HepG2 (cell line): ENCODE results near the gene UBXN2A. TPM values are rescaled to one million over a fixed set of nuclear protein-coding genes. Genes with fewer than 3 reads are reported as not detected.

Experiments
- ADNP ChIP-seq: sonication (generic); formaldehyde crosslinking; IDR thresholded peaks from 2 replicates; pipeline ENCODE4 v1.4.0; 2020; ENCODE audit warnings: missing genetic modification reagents
- ARID3A ChIP-seq: IDR thresholded peaks from 2 replicates; pipeline ENCODE4 v1.6.1; 2012; ENCODE audit warnings: low read depth, low read length, improper control_type of control experiment
- CBX1 ChIP-seq: IDR thresholded peaks from one replicate; pipeline ENCODE4 v1.6.1; 2016; ENCODE audit warnings: antibody characterized with exemption, low read depth
- CBX5 ChIP-seq: sonication (generic); formaldehyde crosslinking; IDR thresholded peaks from 2 replicates; pipeline ENCODE4 v1.4.0; 2020; ENCODE audit warnings: missing genetic modification reagents, borderline replicate concordance
- HMG20A ChIP-seq: IDR thresholded peaks from 2 replicates; pipeline ENCODE4 v1.6.1; 2016; ENCODE audit warnings: borderline replicate concordance
- HMGA1 ChIP-seq: sonication (generic); formaldehyde crosslinking; conservative IDR thresholded peaks from 2 replicates; pipeline ENCODE4 v1.4.0; 2020; ENCODE audit warnings: missing genetic modification reagents
- MAFK ChIP-seq, 2 experiments: IDR thresholded peaks in 1 of 2; conservative IDR thresholded peaks in 1 of 2; 2 replicates each; pipeline ENCODE4 v1.6.1; 2011; ENCODE audit warnings: improper control_type of control experiment in 2 of 2, low read length in 2 of 2
- MYNN ChIP-seq: sonication (generic); formaldehyde crosslinking; IDR thresholded peaks from 2 replicates; pipeline ENCODE4 v1.4.0; 2020; ENCODE audit warnings: mild to moderate bottlenecking, low read depth, missing genetic modification reagents
- NR2C2 ChIP-seq: sonication (generic); formaldehyde crosslinking; IDR thresholded peaks from 2 replicates; pipeline ENCODE4 v1.4.0; 2020; ENCODE audit warnings: missing genetic modification reagents, mild to moderate bottlenecking, moderate library complexity, borderline replicate concordance
- PAF1 ChIP-seq: IDR thresholded peaks from 2 replicates; pipeline ENCODE4 v1.6.1; 2016; ENCODE audit warnings: missing genetic modification reagents, missing compliant biosample characterization
- RELA ChIP-seq: sonication (generic); formaldehyde crosslinking; IDR thresholded peaks from 2 replicates; pipeline ENCODE4 v1.4.0; 2020; ENCODE audit warnings: missing genetic modification reagents
- REPIN1 ChIP-seq: sonication (generic); formaldehyde crosslinking; IDR thresholded peaks from 2 replicates; pipeline ENCODE4 v1.8.0; 2022; ENCODE audit warnings: missing genetic modification reagents, low read depth, mild to moderate bottlenecking, borderline replicate concordance
- SAFB2 ChIP-seq: sonication (generic); formaldehyde crosslinking; IDR thresholded peaks from 2 replicates; pipeline ENCODE4 v1.5.1; 2020; ENCODE audit warnings: missing genetic modification reagents, low read depth, mild to moderate bottlenecking, borderline replicate concordance
- SCMH1 ChIP-seq: sonication (generic); formaldehyde crosslinking; IDR thresholded peaks from 2 replicates; pipeline ENCODE4 v1.9.0; 2021; ENCODE audit warnings: missing genetic modification reagents, mild to moderate bottlenecking, borderline replicate concordance
- SOX6 ChIP-seq, 2 experiments: fragments of 450-650 bp in 1 of 2; sonication (generic) in 1 of 2; formaldehyde crosslinking in 1 of 2; IDR thresholded peaks; 2 replicates each; pipeline versions ENCODE4 v1.4.0 to v1.6.1; 2017 to 2020; ENCODE audit warnings: antibody characterized with exemption in 1 of 2, mild to moderate bottlenecking in 1 of 2, missing genetic modification reagents in 1 of 2
- ZBTB38 ChIP-seq: sonication (generic); formaldehyde crosslinking; IDR thresholded peaks from 2 replicates; pipeline ENCODE4 v1.5.1; 2020; ENCODE audit warnings: mild to moderate bottlenecking, missing genetic modification reagents
- ZBTB8A ChIP-seq: sonication (generic); formaldehyde crosslinking; IDR thresholded peaks from 2 replicates; pipeline ENCODE4 v1.4.0; 2020; ENCODE audit warnings: mild to moderate bottlenecking, low read depth, missing genetic modification reagents, borderline replicate concordance
- ZNF3 ChIP-seq: IDR thresholded peaks from 2 replicates; pipeline ENCODE4 v1.7.0; 2017; ENCODE audit warnings: inconsistent platforms
- ZNF747 ChIP-seq: sonication (generic); formaldehyde crosslinking; IDR thresholded peaks from 2 replicates; pipeline ENCODE4 v1.8.1; 2023; ENCODE audit warnings: missing genetic modification reagents, mild to moderate bottlenecking, borderline replicate concordance
- polyA plus RNA-seq, 8 experiments: library from polyadenylated mRNA; depleted of rRNA in 3 of 8; stranded (reverse) in 7 of 8; unstranded in 1 of 8; fragments of >200 nt; fragmentation: Illumina TruSeq in 4 of 8; extraction: Trizol in 4 of 8; gene quantifications; 2 replicates each; pipeline versions ENCODE4 v1.2.1 to v1.2.3, GENCODE V29; 2011 to 2016; ENCODE audit warnings: low read depth in 4 of 8, missing spikeins in 1 of 8, mixed read lengths in 1 of 8; ENCODE audit not compliant: insufficient read depth in 1 of 8
- total RNA-seq, 5 experiments: library from RNA; depleted of rRNA; stranded (reverse); fragments of >200 nt; fragmentation: Illumina TruSeq; extraction: Trizol; gene quantifications; 2 replicates each; pipeline ENCODE4 v1.2.3, GENCODE V29; 2016; ENCODE audit warnings: low read depth in 1 of 5
- TF ChIP-seq, protein P1 (sequence below), 2 experiments: sonication (generic) in 1 of 2; formaldehyde crosslinking in 1 of 2; IDR thresholded peaks; 2 replicates each; pipeline versions ENCODE4 v1.4.0 to v1.6.1; 2016 to 2020; ENCODE audit warnings: borderline replicate concordance in 1 of 2, low read depth in 1 of 2, mild to moderate bottlenecking in 1 of 2, missing genetic modification reagents in 1 of 2
- TF ChIP-seq, protein P2 (sequence below): sonication (generic); formaldehyde crosslinking; conservative IDR thresholded peaks from 2 replicates; pipeline ENCODE4 v1.4.0; 2020; ENCODE audit warnings: mild to moderate bottlenecking, missing genetic modification reagents, moderate library complexity

UBXN2A gene
- total and polyA plus RNA-seq, 2 of the 13 experiments (the other 11 are each of a cell fraction or from before 2014, with no cell fraction given) = 8.3 to 20.9 TPM

DNA sequence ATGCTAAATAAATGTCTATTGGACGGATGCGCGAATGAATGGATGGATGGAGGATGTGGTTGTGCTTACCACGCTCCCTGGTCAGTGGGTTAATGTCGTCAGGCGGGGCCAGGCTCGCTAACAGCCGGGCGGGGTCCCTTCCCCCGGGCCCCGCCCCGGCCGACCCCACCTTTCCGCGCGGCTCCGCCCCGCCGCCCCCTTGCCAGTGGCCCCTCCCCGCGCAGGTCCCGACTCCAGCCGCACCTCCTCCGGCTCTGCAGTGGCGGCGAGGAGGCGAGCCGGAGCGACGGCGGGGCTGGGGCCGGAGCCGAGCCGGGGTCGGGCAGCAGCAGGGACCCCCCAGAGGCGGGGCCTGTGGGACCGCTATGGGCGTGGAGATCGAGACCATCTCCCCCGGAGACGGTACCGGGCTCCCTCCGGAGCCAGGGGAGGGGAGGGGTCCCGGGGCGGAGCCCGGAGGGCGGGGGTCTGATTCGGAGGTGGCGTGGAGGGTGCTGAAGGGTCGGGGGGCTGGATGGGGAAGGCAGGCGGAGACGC lies 109.3 kb downstream of the UBXN2A start, which contains the start of gene FKBP1B (continued):
- TF ChIP-seq, protein P1, sequence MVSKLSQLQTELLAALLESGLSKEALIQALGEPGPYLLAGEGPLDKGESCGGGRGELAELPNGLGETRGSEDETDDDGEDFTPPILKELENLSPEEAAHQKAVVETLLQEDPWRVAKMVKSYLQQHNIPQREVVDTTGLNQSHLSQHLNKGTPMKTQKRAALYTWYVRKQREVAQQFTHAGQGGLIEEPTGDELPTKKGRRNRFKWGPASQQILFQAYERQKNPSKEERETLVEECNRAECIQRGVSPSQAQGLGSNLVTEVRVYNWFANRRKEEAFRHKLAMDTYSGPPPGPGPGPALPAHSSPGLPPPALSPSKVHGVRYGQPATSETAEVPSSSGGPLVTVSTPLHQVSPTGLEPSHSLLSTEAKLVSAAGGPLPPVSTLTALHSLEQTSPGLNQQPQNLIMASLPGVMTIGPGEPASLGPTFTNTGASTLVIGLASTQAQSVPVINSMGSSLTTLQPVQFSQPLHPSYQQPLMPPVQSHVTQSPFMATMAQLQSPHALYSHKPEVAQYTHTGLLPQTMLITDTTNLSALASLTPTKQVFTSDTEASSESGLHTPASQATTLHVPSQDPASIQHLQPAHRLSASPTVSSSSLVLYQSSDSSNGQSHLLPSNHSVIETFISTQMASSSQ (IDR thresholded peaks at IDR 0.05; ENCODE audit: low read depth) = no peak
- TF ChIP-seq, protein P1 (CRISPR knock-in tag; IDR thresholded peaks at IDR 0.05; ENCODE audit: borderline replicate concordance) = no peak
- no peak for TF ChIP-seq MAFK (conservative IDR thresholded peaks at IDR 0.05 in 1 of 2, IDR thresholded peaks at IDR 0.05 in 1 of 2; ENCODE audit: low read length in 2 of 2)
- no peak for TF ChIP-seq CBX1
- 0 out of 2 replicates have a peak, but pooled peaks have one; percentile 50 for TF ChIP-seq RELA (CRISPR knock-in tag)
- no peak for TF ChIP-seq SOX6 (IDR thresholded peaks at IDR 0.05)
- no peak for TF ChIP-seq SOX6 (CRISPR knock-in tag; IDR thresholded peaks at IDR 0.05)
- no peak for TF ChIP-seq PAF1
- TF ChIP-seq ZBTB38 (CRISPR knock-in tag) = no peak
- TF ChIP-seq NR2C2 (CRISPR knock-in tag) = no peak
- no peak for TF ChIP-seq HMGA1 (CRISPR knock-in tag)
- TF ChIP-seq ZBTB8A (CRISPR knock-in tag) = no peak
- no peak for TF ChIP-seq MYNN (CRISPR knock-in tag)
- TF ChIP-seq ZNF747 (CRISPR knock-in tag) = no peak
- no peak for TF ChIP-seq REPIN1 (CRISPR knock-in tag)
- TF ChIP-seq, protein P2, sequence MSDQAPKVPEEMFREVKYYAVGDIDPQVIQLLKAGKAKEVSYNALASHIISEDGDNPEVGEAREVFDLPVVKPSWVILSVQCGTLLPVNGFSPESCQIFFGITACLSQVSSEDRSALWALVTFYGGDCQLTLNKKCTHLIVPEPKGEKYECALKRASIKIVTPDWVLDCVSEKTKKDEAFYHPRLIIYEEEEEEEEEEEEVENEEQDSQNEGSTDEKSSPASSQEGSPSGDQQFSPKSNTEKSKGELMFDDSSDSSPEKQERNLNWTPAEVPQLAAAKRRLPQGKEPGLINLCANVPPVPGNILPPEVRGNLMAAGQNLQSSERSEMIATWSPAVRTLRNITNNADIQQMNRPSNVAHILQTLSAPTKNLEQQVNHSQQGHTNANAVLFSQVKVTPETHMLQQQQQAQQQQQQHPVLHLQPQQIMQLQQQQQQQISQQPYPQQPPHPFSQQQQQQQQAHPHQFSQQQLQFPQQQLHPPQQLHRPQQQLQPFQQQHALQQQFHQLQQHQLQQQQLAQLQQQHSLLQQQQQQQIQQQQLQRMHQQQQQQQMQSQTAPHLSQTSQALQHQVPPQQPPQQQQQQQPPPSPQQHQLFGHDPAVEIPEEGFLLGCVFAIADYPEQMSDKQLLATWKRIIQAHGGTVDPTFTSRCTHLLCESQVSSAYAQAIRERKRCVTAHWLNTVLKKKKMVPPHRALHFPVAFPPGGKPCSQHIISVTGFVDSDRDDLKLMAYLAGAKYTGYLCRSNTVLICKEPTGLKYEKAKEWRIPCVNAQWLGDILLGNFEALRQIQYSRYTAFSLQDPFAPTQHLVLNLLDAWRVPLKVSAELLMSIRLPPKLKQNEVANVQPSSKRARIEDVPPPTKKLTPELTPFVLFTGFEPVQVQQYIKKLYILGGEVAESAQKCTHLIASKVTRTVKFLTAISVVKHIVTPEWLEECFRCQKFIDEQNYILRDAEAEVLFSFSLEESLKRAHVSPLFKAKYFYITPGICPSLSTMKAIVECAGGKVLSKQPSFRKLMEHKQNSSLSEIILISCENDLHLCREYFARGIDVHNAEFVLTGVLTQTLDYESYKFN (CRISPR knock-in tag) = 0 out of 2 replicates have a peak, but pooled peaks have one; percentile 35
- TF ChIP-seq CBX5 = no peak
- no peak for TF ChIP-seq ARID3A
- TF ChIP-seq SAFB2 (CRISPR knock-in tag) = no peak
- no peak for TF ChIP-seq ZNF3 (CRISPR knock-in tag)
- TF ChIP-seq SCMH1 (CRISPR knock-in tag) = no peak
- TF ChIP-seq HMG20A (CRISPR knock-in tag) = no peak
- no peak for TF ChIP-seq ADNP (CRISPR knock-in tag)
